Right atrium auricular region (tissue), 2 donors: ENCODE measurements around the gene CAMTA1. TPM values are rescaled to one million over a fixed set of nuclear protein-coding genes. Genes with fewer than 3 reads are reported as not detected.

ENCODE experiments used
- DNase-seq: peaks from one replicate; pipeline ENCODE4 v3.0.0-alpha.2; 2019; ENCODE audit warnings: low spot score
- H3K27ac ChIP-seq, 2 donors: fragments of 200-600 bp; sonication (generic); 1 replicate in 1 of 2; 2 replicates in 1 of 2; pipeline ENCODE4 v1.5.1; 2016 to 2019
- H3K27me3 ChIP-seq, 2 donors: fragments of 200-600 bp; sonication (generic); one replicate each; pipeline versions ENCODE4 v1.5.1 to v1.6.0; 2017 to 2019
- H3K36me3 ChIP-seq: fragments of 200-600 bp; sonication (generic); one replicate; pipeline ENCODE4 v1.5.1; 2016
- H3K4me1 ChIP-seq, 2 donors: fragments of 200-600 bp; sonication (generic); one replicate each; pipeline versions ENCODE4 v1.5.1 to v1.6.0; 2017 to 2019
- H3K4me3 ChIP-seq, 2 donors: fragments of 200-600 bp; sonication (generic); 1 replicate in 1 of 2; 2 replicates in 1 of 2; pipeline ENCODE4 v1.5.1; 2017 to 2019; ENCODE audit warnings: mild to moderate bottlenecking in 1 of 2, moderate library complexity in 1 of 2
- H3K9me3 ChIP-seq, 2 donors: fragments of 200-600 bp; sonication (generic); one replicate each; pipeline ENCODE4 v1.5.1; 2019
- total RNA-seq, 2 donors: library from RNA; depleted of rRNA; stranded (reverse); fragments of >200 nt; gene quantifications; one replicate each; pipeline ENCODE4 v1.1.0, GENCODE V29; 2016
- TF ChIP-seq, protein P1 (sequence below), 2 donors: fragments of 200-600 bp; sonication (generic); IDR thresholded peaks; one replicate each; pipeline ENCODE4 v1.5.1; 2019; ENCODE audit warnings: antibody characterized with exemption in 2 of 2

The CAMTA1 gene
- total RNA-seq, 2 donors from 2014 or later = 132 to 190 TPM

DNA sequence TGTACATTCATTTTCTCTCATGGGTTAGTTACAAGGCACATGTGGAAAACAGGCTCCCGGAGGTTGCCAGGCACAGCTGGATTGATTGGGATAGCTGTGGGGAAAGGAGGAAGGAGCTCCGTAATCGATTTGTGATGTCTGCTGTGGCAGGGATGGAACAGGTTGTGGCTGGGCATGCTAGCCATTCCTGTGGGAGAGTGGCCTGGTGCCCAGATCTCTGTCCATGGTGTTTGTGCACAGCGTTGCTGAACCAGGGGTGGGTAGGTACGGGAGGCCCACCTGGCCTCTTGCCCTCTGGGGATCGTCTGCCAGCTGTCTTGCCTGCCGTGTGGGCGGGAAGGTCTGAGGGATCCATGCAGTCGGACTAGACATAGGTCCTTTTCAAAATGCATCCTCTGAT, 683.0 kb downstream of the CAMTA1 start:
- no peak overlapping the region for H3K27ac ChIP-seq
- DNase-seq = no peak
- no peak overlapping the region for H3K4me3 ChIP-seq
- H3K4me1 ChIP-seq = peaks cover 0 to 26% of the 10 kb centered on the region in 2 donors
- TF ChIP-seq, protein P1, sequence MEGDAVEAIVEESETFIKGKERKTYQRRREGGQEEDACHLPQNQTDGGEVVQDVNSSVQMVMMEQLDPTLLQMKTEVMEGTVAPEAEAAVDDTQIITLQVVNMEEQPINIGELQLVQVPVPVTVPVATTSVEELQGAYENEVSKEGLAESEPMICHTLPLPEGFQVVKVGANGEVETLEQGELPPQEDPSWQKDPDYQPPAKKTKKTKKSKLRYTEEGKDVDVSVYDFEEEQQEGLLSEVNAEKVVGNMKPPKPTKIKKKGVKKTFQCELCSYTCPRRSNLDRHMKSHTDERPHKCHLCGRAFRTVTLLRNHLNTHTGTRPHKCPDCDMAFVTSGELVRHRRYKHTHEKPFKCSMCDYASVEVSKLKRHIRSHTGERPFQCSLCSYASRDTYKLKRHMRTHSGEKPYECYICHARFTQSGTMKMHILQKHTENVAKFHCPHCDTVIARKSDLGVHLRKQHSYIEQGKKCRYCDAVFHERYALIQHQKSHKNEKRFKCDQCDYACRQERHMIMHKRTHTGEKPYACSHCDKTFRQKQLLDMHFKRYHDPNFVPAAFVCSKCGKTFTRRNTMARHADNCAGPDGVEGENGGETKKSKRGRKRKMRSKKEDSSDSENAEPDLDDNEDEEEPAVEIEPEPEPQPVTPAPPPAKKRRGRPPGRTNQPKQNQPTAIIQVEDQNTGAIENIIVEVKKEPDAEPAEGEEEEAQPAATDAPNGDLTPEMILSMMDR (IDR thresholded peaks at IDR 0.05) = no peak
- H3K9me3 ChIP-seq = no peaks in the 10 kb centered on the region
- no peaks in the 10 kb centered on the region for H3K27me3 ChIP-seq
- no peaks in the 10 kb centered on the region for H3K36me3 ChIP-seq

DNA sequence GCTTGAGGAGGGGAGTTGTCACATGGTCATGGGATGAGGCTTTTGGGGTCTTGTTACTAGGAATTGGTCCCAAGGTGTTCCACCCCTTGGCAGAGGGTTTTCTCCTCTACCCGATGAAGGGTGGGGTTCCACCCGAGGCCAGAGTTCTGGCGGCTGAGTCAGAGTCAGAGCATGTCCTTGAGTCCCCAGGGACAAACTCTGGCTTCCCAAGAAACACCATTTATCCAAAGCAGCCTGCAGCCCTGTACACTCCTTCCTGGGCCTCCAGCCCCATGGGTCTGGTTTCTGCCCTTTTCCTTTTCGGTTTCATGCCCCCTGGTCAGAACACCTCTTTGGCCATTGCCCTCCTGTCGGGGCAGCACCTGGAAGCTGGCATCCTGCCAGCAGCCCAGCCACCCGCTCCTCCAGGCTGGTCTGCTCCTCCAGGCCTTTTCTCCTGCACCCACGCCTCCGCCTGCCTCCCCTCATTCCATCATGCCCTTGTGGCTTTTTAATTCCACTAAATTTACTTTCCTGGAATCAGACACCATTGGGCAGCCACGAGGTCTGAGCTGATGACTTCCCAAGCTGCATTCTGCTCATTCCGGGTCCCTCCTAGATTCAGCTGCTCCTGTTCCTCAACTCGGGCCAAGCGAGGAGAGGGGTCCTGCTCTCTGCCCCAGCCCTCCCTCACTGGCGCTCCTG, 684.1 kb downstream of the CAMTA1 start:
- Histone ChIP-seq H3K9me3 (no peaks in the 10 kb centered on the region), H3K27ac (no peak overlapping the region), H3K4me3 (no peak overlapping the region), H3K4me1 (peaks cover 0 to 26% of the 10 kb centered on the region in 2 donors), H3K27me3 (no peaks in the 10 kb centered on the region), H3K36me3 (no peaks in the 10 kb centered on the region)
- TF ChIP-seq, protein P1 (IDR thresholded peaks at IDR 0.05) = no peak
- no peak for DNase-seq

DNA sequence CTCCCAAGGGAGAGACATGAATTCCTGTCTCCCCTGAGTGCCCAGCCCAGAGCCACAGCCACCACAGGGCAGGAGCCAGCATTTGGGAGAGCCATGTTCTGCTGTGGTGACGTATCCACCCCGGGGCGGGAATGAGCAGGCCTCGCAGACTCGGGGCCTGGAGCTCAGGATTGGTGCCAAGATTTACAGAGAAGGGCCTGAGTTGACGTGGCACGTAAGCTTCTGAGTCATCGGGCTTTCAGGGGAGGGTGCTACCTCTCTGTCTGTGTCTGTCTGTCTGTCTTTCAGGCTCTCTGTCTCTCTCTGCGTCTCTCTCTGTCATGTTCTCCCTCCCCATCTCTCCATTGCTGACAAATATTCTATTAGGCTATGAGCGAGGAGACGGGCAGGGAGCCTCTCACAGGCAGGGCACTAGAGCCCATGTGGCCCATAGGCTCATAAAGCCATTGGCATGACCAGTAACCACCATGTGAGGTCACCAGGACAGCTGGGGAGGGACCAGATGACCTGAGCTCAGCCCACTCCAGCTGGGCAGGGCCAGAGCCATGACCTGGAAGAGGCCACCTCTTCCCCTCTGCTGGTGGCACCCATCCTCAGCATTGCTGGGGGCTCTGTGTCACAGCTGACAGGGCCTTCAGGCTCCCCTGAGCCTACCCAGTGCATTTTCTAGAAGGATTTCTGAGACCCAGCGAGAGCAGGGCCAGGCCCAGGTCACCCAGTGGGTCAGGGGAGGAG, 685.8 kb downstream of the CAMTA1 start:
- H3K27me3 ChIP-seq = no peaks in the 10 kb centered on the region
- TF ChIP-seq, protein P1 (IDR thresholded peaks at IDR 0.05) = no peak
- H3K4me1 ChIP-seq = peaks cover 0 to 26% of the 10 kb centered on the region in 2 donors
- no peaks in the 10 kb centered on the region for H3K36me3 ChIP-seq
- H3K4me3 ChIP-seq = no peak overlapping the region
- H3K27ac ChIP-seq = peak overlapping the region in 1 of 2 donors; percentile 42
- DNase-seq = peak; percentile 76
- no peaks in the 10 kb centered on the region for H3K9me3 ChIP-seq

DNA sequence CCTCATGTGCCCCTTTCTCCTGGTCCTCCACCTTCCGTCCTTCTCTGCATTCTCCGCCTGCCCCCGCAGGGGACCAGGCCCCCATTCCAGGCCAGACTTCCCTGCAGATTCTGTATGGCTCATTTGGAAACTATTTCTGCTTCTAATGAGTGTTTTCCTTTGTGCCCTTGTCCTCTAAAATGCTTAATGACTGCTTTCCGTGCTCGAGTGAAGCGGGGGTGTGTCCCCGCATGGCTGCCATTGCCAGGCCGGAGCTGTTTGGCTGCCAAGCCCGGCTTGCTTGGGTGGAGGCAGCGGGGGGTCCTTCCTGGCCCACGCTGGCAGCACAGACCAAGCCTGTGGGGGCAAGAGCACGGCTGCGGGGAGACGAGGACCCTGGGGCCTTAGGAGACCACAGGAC, 686.6 kb downstream of the CAMTA1 start:
- TF ChIP-seq, protein P1 (IDR thresholded peaks at IDR 0.05) = no peak
- Histone ChIP-seq H3K27me3 (no peaks in the 10 kb centered on the region), H3K4me1 (peaks cover 0 to 26% of the 10 kb centered on the region in 2 donors), H3K4me3 (no peak overlapping the region), H3K9me3 (no peaks in the 10 kb centered on the region), H3K27ac (peak overlapping the region in 1 of 2 donors; percentile 42), H3K36me3 (no peaks in the 10 kb centered on the region)
- DNase-seq = no peak

DNA sequence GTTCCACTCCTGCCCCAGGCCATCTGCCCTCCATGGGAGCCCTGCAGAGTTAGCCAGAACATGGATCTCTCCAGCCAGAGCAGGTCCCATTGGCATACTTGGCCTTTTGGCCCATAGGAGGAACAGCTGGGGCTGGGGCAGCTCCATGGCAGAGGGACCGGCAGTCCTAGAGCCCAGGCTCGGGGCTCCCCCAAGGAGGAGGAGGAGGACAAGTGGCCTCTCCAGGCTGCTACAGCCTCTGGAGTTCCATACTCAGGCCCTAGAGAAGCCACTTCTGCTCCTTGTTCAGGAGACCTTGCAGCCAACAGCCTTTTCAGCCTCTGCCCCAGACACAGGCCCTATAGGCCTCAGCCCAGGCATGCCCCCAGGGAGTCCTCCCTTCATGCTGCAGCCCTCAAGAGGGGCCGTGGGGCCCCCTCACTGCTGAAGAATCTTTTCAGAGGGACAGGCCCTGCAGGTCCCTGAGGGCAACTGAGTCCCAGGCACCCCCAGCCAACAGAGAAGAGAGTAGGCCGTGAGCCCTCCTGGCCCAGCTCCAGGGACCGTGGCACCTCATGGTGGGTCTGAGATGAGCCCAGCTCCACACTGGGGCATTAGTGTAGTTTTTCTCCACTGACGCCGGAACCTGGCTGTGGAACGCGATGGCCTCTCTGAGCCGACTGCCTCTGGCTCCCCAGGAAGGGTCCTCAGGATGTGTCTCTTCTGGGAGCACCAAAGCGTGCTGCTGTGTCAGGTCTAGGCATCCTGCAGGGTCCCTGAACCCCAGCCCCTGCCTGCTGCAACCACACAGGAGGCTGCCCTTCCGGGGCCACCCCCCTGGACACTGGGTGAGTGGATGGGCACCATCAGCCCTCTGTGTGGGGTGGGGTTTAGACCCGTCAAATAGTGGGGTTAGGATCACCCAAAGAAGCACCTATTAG, 688.2 kb downstream of the CAMTA1 start:
- DNase-seq = no peak
- Histone ChIP-seq H3K9me3 (no peaks in the 10 kb centered on the region), H3K36me3 (no peaks in the 10 kb centered on the region), H3K4me3 (no peak overlapping the region), H3K27me3 (no peaks in the 10 kb centered on the region), H3K4me1 (peaks cover 0 to 39% of the 10 kb centered on the region in 2 donors), H3K27ac (no peak overlapping the region)
- TF ChIP-seq, protein P1 (IDR thresholded peaks at IDR 0.05) = no peak
